HG03108 (cell line): ENCODE results near the gene BCAS3.
"Not testable (repeated sequence)": the region's sequence is repeated elsewhere in the genome, so short reads cannot be mapped to it uniquely, and the experiment has no call there.

Source experiments
- ATAC-seq: cut with Tn5 transposase; IDR thresholded peaks from one replicate; pipeline ENCODE4 v1.9.1; 2021; ENCODE audit warnings: moderate library complexity; ENCODE audit not compliant: unreplicated experiment

BCAS3 gene

DNA sequence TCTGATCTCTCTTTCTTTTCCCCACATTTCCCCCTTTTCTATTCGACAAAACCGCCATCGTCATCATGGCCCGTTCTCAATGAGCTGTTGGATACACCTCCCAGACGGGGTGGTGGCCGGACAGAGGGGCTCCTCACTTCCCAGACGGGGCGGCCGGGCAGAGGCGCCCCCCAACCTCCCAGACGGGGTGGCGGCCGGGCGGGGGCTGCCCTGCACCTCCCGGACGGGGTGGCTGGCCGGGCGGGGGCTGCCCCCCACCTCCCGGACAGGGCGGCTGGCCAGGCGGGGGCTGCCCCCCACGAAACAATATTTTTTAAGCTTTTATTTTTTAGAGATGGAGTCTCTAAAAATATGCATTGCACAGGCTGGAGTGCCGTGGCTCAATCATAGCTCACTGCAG is 299.2 kb downstream of the BCAS3 start:
- not testable (repeated sequence) for ATAC-seq

GRCh38 chr17:60989379-60989778 is 311.7 kb downstream of the BCAS3 start:
- ATAC-seq = no peak

GRCh38 chr17:60989846-60990245 is 312.2 kb downstream of the BCAS3 start:
- no peak for ATAC-seq

GRCh38 chr17:60993497-60993896 is 315.8 kb downstream of the BCAS3 start:
- ATAC-seq = no peak

DNA sequence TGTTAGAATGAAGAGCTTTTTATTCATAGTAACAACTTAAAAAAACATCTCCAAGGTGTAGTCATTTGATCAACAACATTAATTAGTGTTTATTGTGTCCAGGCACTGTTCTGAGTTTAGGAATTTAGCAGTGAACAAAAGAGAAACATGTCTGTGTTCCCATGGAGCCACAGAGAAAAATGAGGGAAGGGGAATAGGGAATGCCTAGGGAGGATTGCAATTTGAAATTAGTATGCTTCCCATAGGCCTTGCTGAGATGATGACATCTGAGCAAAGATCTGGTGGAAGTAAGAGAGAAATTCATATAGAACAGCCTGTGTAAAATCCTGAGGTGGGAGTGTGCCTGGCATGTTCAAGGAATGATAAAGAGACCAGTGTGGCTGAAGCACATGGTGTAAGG is 318.0 kb downstream of the BCAS3 start:
- no peak for ATAC-seq

DNA sequence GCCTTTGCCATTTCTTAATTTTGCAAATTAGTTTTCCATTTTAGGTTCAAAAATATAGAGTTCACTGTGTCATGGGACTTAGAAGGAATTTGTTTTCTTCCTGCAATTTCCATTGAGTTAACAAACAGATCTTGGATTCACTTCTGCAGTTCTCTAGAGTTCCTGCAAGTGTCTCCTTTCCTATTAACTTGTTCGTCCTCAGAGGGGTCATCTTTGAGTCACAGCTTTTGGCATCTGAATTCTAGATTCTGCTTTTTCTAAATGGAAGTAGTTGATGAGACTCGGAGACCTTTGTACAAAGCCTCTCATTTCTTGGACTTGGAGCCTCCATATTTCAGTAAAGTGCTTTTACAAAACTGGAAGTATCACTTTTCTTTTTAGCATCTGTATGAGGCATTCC is 323.3 kb downstream of the BCAS3 start:
- no peak for ATAC-seq

GRCh38 chr17:61002316-61002736 is 324.7 kb downstream of the BCAS3 start:
- no peak for ATAC-seq

DNA sequence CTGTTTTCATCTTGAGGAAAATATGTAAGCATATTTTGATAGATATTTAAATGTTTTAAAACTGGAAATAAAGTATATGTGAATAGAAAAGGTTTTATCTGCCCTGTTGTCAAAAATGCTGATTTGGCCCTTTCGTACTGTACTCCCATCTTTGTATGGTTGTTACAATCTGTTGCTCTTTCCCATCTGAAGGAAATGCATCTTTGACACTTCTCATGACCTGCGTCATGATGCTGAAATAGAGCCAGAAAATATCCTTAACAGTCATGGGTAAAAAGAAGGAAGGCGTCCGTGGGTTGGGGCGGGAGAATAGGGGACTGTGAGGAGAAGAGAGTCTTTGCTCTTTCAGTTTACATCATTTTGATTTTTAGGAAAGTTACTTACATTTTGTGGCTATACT is 327.7 kb downstream of the BCAS3 start:
- no peak for ATAC-seq

DNA sequence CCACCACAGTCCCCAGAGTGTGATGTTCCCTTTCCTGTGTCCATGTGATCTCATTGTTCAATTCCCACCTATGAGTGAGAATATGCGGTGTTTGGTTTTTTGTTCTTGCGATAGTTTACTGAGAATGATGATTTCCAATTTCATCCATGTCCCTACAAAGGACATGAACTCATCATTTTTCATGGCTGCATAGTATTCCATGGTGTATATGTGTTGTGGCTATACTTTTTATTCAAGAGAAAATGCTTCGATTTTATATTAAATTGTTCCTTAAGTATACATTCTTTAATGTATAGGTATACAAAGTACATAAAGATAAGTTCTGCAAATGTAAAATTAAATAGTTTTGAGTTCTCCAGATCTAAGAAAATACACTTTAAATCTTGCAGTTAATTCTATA is 328.3 kb downstream of the BCAS3 start:
- ATAC-seq = not testable (repeated sequence)

DNA sequence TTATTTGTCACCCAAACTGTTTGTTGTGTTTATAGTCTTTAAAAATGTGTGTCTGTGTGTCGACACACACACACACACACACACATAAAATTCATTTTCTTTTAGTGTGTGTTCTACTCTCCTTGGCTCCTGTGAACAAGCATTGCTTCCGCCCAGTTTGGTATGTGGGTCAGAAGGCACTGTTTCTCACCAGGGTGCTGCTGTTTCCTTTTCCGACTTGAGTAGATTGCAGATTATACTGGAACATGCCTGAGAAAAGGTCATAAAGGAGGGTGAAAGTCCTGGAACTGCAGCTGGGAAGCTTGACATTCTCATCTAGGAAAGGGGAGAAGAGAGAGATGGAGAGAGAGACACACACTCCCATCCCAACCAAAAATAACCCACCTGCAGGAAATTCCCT is 330.3 kb downstream of the BCAS3 start:
- ATAC-seq = no peak

DNA sequence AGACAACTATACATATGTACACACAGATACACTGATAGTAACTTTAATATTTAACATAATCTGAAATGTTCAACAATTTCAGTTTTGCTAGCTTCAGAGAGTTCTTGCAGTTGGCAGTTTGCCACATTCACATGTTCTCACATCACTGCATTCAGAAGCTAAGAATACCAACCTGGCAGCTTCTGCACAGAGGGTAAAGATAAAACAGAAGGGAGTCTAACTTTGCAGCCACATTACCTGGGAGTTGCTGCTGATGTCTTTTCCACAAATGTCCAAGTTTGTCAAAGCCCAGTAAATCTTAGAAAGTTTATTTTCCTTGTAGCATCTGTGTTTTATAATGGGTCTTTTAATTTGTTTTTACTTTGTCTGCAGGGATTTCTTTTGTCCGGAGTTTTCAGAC is 332.0 kb downstream of the BCAS3 start:
- peak; percentile 54 for ATAC-seq

GRCh38 chr17:61010661-61011170 is 333.1 kb downstream of the BCAS3 start:
- ATAC-seq = no peak

DNA sequence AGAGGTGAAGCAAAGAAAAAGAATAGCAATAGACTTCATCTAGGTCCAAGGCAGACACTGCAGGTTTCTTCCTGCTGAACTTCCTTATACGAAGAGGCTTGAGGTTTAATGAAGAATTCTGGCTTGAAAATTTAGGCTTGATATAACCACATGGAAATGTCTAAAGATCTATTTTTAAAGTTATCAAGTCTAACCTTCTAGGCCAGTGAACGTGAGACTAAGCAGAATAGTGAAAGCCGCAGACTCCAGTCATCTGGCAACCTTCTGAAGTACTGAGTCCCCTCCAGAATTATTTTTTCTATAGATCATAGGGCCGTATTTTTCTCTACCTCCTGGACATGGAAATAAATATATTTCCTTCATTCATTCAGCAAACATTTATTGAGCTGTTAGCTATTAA is 333.6 kb downstream of the BCAS3 start:
- no peak for ATAC-seq

- ATAC-seq = no peak
These were observed 338.3 kb downstream of the BCAS3 start for GRCh38 chr17:61015966-61016365.

DNA sequence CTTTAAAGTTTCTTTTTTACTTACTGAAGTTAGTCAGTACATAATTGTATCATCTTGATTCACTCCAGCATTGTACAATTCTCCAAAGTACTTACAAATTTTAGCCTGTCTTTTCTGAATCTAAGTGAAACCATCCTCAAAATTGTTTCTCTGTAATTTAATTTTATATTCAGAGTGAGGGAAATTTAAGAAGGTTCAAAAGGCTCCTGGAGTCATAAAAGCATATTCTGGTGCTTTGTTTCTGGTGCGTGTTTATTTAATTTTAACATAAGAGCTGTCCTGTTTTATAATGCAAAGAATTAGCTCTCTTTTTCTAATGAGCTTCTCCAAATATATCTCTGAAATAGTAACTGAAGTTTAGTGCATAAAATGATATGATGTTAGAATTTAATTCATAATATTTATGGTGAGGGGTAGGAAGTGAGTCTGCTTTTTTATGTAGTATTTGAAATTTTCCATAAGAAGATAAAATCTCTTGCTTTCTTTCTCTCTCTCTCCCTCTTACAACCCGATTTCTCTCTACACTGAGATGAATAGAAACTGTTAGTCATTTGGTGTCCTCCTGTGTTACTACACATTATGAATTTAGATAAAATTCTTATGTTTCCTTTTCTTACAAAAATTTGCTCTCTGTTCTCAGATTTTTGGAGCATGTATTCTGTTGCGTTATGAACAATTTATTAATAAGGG is 339.8 kb downstream of the BCAS3 start:
- ATAC-seq = no peak

GRCh38 chr17:61018938-61019337 is 341.3 kb downstream of the BCAS3 start:
- no peak for ATAC-seq

- no peak for ATAC-seq
These were observed 346.3 kb downstream of the BCAS3 start for GRCh38 chr17:61023996-61024395.

DNA sequence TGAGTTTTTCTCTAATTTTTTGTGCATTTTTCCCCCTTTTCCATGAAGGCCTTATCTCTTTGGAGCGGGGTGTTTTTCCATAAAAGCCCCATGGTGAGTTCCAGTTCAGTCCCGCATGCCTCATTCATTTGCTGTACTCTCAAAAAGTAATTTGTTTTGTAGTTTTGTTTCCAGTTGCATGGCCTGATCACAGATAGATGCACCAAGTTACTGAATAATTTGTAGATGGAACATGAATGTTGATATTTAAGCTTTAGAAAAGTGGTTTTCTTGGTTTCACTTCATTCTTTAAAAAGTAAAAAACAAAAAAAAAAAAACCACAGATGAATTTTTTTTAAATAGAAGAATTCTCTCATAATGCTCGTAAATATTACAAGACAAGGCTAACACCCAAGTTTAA is 349.2 kb downstream of the BCAS3 start:
- peak; percentile 56 for ATAC-seq

DNA sequence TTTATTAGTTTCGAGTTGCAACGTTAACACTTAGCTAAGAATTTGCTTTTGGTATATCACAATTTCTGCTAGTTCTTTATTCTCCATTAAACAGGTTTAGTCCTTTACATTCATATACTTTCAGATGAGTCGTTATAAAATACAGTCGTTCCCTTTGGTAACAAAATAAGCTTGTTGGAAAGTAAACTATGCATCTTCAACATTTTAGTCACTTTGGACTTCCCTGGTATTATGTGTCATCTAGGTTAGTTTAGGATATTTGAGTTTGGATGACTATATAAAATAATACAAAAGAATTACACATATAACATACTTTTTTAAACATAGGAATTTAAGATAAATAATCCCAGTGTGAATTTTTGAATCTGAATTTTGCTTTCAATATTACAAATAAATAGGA is 351.5 kb downstream of the BCAS3 start:
- ATAC-seq = no peak

DNA sequence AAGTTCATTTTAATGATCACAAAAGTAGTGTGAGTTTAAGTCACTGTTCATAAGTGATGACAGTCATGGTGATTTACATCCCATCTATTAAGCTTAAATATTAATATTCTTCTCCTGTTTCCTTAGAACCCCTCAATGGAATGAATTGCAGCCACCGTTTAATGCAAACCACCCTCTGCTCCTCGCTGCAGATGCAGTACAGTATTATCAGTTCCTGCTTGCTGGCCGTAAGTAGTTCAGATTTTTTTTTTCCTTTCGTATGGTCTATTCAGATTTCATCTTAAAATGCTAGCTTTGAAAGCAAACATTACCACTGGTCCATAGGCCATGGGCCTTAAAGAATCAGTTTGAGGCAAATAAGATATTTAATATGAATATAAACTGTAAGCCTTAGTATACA is 363.0 kb downstream of the BCAS3 start:
- no peak for ATAC-seq

DNA sequence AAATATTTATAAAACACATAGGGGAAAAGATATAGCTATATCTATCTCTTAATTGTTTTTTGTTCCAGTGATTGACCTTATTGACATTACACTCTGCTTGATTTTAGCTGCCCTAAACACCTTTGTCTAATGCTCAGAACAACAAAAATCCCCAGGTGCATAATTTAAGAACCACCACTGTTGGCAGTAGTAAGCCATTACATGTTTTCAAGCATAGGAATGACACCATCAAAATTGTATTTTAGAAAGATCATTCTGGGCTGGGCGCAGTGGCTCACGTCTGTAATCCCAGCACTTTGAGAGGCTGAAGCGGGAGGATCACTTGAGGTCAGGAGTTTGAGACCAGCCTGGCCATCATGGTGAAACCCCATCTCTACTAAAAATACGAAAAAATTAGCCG is 364.7 kb downstream of the BCAS3 start:
- ATAC-seq = not testable (repeated sequence)

DNA sequence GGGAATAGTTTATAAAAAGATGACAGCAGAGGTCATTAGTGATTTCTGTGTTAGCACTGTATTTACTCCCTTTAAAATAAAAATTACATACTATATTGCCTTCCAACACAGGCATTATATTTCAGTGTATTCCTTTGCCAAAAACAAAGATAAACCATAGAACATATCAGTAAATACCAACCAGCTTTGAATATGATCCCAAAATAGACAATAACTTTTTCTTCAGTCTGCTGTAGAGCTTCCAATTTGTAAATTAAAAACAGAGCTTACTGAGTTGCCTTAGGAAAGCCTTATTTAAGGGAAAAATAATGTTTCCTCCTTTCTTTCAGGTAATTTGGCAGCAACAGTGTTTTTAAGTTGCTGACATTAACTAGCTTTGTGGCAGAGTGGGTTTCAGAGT is 369.9 kb downstream of the BCAS3 start:
- no peak for ATAC-seq
